COLO668 (cell line): ENCODE measurements around the gene PET100.

Experiments
- DNase-seq: peaks from one replicate; lab custom pipeline; 2025; ENCODE audit not compliant: unreplicated experiment; lab: John Stamatoyannopoulos, UW

PET100 gene

GRCh38 chr19:7612282-7613274, 17.0 kb upstream of the PET100 start:
- no peak for DNase-seq

- DNase-seq = no peak
Observed at GRCh38 chr19:7614859-7615741, 14.5 kb upstream of the PET100 start.

DNA sequence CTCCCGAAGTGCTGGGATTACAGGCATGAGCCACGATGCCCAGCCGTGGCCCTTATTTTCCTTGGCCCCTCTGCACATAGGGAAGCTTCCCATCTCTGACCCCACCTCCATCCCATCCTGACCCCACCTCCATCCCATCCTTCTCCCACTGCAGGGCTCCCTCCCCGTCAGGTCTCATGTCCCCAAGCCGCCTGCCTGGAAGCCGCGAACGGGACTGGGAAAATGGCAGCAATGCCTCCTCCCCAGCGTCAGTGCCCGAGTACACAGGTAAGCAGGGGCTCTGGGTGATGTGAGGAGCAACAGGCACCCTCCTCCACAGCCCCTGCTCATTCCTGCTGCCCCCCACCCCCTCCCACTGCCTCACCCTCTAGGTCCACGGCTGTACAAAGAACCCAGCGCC, 12.4 kb upstream of the PET100 start:
- no peak for DNase-seq

DNA sequence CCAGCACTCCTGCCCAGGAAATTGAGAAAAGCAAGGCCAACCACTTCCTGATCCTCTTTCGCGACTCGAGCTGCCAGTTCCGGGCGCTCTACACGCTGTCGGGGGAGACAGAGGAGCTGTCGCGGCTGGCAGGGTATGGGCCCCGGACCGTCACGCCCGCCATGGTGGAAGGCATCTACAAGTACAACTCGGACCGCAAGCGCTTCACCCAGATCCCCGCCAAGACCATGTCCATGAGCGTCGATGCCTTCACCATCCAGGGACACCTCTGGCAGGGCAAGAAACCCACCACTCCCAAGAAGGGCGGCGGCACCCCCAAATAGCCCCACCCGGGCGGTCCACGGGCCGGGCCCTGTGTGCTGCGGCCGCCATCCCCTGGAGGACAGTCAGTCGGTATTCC, 11.9 kb upstream of the PET100 start:
- DNase-seq = no peak

DNA sequence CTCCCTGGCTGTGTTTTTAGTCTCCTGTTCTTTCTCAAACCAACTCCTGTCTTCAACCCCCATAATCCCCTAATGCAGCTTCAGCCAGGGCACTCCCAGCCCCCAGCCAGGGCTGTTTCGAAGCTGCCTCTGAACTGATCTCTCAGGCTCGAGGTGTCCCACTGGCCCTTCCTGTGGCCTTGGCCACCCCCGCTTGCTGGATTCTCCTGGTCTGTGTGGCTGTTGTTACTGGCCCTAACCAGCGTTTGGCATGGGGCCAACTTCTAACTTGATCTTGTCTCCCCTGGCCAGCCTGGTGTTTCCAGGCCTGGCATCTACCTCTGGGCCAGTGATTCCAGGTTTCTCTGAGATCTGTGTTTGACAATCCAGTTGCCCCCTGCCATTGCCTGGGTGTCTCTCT, 11.2 kb upstream of the PET100 start:
- peak; percentile 14 for DNase-seq

- DNase-seq = no peak
Observed at GRCh38 chr19:7618771-7619510, 10.7 kb upstream of the PET100 start.

DNA sequence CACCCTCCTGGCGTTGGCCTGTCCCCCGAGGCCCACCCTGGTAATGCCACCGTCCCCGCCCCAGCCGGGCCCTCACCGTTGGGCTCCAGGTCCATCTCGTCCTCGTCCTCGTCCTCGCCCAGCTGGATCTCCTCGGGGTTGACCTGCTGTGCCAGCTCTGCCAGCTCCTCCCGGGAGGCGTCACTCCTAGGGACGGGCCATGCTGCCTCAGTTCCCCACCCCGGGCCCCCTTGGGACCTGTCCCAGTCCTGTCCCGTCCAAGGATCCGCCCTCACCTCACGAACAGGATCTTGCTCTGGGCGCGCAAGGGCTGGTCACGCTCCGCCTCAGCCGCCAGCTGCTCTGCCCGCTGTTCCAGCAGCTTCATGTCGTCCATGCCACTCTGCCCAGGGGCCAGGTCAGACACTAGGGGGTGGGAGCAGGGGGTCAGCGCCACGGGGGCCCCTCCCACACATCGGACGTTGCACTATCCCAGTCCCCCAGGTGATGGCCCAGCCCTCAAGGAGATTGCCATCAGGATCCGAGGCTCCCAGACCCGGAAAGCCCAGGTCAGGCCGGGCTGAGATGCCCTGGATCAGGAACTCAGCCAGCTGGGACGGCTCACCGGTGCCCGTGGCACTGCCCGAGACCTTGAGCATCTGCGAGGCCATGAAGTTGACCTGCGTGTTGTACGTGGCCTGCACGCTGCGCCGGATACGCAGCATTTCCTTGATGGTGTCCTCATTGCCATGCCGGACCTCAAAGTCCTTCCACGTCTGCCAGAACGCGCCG, 9.7 kb upstream of the PET100 start:
- no peak for DNase-seq

GRCh38 chr19:7620442-7621412, 8.9 kb upstream of the PET100 start:
- no peak for DNase-seq

DNA sequence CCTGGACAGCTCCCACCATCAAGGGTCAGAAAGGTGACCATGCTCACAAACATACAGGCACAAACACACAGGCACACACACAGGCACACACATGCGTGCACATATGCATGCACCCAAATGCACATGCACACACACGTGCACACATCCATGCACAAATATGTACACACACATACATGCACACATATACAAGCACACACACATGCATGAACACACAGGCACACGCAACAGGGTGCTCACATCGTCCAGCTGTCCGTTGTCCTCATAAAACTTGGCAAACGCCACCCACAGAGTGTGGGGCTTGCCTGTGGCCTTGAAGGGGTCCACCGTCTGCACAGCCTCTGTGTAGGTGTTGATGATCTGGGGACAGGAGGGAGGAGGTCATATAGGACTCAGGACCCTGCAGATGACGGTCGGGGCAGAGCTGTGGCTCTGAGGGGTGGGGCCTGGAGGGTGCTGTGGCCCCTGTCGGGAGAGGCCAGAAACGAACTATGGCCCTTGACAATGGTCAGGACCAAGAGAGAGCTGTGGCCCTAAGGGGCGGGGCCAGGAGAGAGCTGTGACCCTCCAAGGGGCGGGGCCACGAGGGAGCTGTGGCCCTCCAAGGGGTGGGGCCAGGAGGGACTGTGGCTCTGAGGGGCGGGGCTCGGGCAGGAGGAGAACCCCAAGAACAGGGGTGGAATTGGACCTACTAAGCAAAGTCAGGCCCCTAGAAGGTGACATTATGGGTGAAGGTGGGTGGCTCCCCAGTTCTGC, 6.5 kb upstream of the PET100 start:
- no peak for DNase-seq

GRCh38 chr19:7623725-7624603, 5.6 kb upstream of the PET100 start:
- DNase-seq = no peak

DNA sequence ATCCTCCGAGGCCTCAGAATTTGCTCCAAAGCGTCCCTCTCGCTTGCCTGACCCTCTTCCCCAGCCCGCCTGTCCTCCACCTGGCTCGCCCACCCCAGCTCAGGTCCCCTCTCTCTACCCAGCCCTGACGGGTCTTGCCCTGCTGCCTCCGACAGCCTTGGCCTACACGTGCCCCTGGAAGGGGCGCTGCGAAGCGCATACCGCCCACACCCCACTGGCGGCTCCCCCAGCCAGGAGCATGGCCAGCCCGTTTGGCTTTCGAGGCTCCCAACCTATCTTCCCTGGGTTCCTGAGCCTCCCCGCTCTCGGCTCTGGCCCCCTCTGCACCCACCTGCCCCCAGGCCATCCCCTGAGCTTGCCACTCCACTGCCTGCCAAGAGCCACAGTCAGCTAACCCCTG, 4.8 kb upstream of the PET100 start:
- no peak for DNase-seq

- DNase-seq = no peak
Observed at GRCh38 chr19:7625763-7626372, 3.7 kb upstream of the PET100 start.

DNA sequence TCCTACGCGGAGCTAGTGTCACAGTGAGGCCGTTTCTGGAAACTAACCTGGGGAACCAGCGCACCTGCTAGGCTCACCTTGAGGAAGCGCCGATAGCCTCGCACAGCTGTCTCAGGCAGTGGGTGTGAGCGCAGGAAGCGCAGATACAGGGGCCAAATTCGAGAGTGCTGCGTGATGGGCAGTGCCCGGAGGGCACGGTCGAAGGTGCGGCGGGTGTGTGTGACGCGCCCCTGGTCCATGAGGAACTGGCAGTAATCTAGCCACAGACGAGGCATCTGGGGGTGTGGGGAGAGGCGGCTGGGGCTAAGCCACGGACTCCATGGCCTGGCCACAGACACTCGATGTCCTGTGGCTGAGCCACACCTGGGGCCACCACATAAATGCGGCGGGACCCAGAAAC, 2.4 kb upstream of the PET100 start:
- no peak for DNase-seq

GRCh38 chr19:7628589-7629311, 843 bp upstream of the PET100 start:
- DNase-seq = no peak

- no peak for DNase-seq
Observed at GRCh38 chr19:7631577-7631976, 2.0 kb downstream of the PET100 start.
